Bronchial epithelial cell (primary cell): ENCODE measurements around the gene PADI1. TPM values are rescaled to one million over a fixed set of nuclear protein-coding genes. Genes with fewer than 3 reads are reported as not detected.

ENCODE experiments used
- DNase-seq: peaks from one replicate; pipeline ENCODE4 v3.0.0-alpha.2; 2010; ENCODE audit warnings: low read depth
- FAIRE-seq: peaks from 2 replicates; lab custom pipeline; 2011; peaks lifted over from hg19 to GRCh38; lab: Jason Lieb, UNC
- H3K27me3 ChIP-seq: 2 replicates; pipeline ENCODE4 v1.5.1; 2011; ENCODE audit warnings: low read length; ENCODE audit not compliant: control insufficient read depth, insufficient read depth
- H3K36me3 ChIP-seq: 2 replicates; pipeline ENCODE4 v1.5.1; 2011; ENCODE audit warnings: low read length; ENCODE audit not compliant: control insufficient read depth, insufficient read depth
- H3K4me3 ChIP-seq: 2 replicates; pipeline ENCODE4 v1.5.1; 2011; ENCODE audit warnings: mild to moderate bottlenecking, low read depth, low read length, control low read depth
- total RNA-seq: library from RNA; depleted of rRNA; stranded (reverse); fragments of >200 nt; gene quantifications from 2 replicates; pipeline ENCODE4 v1.2.1, GENCODE V29; 2014
- TF ChIP-seq, protein P1 (sequence below): IDR thresholded peaks from 2 replicates; pipeline ENCODE4 v1.5.1; 2011; ENCODE audit warnings: mild to moderate bottlenecking, moderate library complexity, low read length, control low read depth, inconsistent platforms; ENCODE audit not compliant: insufficient read depth, severe bottlenecking

The PADI1 gene
- total RNA-seq, 1 donor from 2014 or later, result 11.8 TPM

- DNase-seq, result peak; percentile 54
- TF ChIP-seq, protein P1, sequence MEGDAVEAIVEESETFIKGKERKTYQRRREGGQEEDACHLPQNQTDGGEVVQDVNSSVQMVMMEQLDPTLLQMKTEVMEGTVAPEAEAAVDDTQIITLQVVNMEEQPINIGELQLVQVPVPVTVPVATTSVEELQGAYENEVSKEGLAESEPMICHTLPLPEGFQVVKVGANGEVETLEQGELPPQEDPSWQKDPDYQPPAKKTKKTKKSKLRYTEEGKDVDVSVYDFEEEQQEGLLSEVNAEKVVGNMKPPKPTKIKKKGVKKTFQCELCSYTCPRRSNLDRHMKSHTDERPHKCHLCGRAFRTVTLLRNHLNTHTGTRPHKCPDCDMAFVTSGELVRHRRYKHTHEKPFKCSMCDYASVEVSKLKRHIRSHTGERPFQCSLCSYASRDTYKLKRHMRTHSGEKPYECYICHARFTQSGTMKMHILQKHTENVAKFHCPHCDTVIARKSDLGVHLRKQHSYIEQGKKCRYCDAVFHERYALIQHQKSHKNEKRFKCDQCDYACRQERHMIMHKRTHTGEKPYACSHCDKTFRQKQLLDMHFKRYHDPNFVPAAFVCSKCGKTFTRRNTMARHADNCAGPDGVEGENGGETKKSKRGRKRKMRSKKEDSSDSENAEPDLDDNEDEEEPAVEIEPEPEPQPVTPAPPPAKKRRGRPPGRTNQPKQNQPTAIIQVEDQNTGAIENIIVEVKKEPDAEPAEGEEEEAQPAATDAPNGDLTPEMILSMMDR, result no peak
Measured at GRCh38 chr1:17200756-17201155, 4.2 kb upstream of the PADI1 start.

DNA sequence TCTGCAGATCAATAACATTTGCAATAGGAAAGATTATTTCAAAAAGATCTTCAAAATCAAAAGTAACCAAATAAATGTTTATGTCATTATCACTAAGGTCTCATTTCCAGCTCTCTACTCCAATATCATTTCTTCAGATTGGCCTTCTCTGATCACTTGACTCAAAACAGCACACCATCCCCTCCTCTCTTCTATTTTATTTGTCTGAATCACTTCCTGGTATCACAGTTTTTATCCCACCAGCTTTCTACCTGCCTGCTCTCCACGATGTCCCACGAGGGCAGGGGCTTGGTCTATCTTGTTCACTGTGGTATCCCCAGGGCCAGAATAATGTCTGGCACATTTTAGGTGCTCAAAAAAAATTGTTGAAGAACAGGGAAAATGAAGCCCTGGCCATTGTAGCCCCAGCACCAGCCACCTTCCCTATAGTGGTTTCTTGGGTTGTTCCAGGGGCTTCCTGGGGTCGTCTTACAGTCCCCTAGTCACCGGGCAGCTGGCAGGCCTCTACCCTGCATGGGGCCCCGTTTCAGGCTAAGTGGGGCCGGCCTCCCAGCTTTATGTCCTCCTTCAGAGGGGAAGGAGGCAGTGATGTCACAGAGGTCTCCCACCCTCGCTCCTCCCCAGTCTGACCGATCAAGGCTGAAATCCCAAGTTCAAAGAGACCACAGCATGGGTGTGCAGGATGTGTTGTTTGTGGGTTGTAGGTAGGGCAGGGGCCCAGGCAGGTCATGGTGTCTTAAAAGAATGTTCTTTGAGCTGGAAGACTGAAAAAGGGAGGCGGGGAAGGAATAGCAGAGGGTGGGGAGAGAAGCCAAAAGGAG is 3.5 kb upstream of the PADI1 start:
- TF ChIP-seq, protein P1, result no peak
- DNase-seq (no peak), FAIRE-seq (no peak)
- Histone ChIP-seq H3K36me3 (no peaks in the 10 kb centered on the region), H3K4me3 (no peak overlapping the region), H3K27me3 (no peaks in the 10 kb centered on the region)

More at GRCh38 chr1:17200756-17201155, 4.2 kb upstream of the PADI1 start:
- FAIRE-seq, result no peak
- no peaks in the 10 kb centered on the region for H3K27me3 ChIP-seq
- no peaks in the 10 kb centered on the region for H3K36me3 ChIP-seq
- no peak overlapping the region for H3K4me3 ChIP-seq

DNA sequence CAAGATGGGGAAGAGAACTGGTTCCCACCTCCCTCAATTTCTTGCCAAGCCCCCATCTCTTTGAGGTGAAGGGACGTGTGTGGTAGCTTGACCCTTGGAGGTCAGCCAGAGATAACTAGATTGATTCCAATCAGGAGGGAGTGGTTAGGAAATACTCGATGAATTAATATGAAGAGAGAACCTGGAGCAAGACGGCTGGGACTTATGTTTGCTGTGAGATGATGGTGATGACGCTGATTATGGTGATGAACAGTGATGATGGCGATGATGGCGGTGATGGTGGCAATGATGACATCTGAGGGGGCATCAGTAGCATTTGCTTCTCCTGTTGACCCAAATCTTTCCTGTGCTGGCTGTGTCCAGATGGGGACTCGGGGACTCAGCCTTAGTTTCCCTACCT is 724 bp downstream of the PADI1 start:
- TF ChIP-seq, protein P1, result no peak
- no peak overlapping the region for H3K4me3 ChIP-seq
- no peaks in the 10 kb centered on the region for H3K36me3 ChIP-seq
- DNase-seq, result no peak
- H3K27me3 ChIP-seq, result no peaks in the 10 kb centered on the region
- no peak for FAIRE-seq

GRCh38 chr1:17206196-17206595 is 1.3 kb downstream of the PADI1 start:
- Histone ChIP-seq H3K27me3 (no peaks in the 10 kb centered on the region), H3K36me3 (no peaks in the 10 kb centered on the region), H3K4me3 (no peak overlapping the region)
- DNase-seq (no peak), FAIRE-seq (no peak)
- TF ChIP-seq, protein P1, result no peak

- H3K36me3 ChIP-seq, result no peaks in the 10 kb centered on the region
- TF ChIP-seq, protein P1, result no peak
- no peak for DNase-seq
- no peak overlapping the region for H3K4me3 ChIP-seq
- H3K27me3 ChIP-seq, result no peaks in the 10 kb centered on the region
- no peak for FAIRE-seq
Measured at GRCh38 chr1:17207046-17207445, 2.1 kb downstream of the PADI1 start.
